H7 (cell line): ENCODE data around the gene RPS6KA5. TPM values are rescaled to one million over a fixed set of nuclear protein-coding genes. Genes with fewer than 3 reads are reported as not detected.
"Not testable (repeated sequence)": the region's sequence is repeated elsewhere in the genome, so short reads cannot be mapped to it uniquely, and the experiment has no call there.

Experiments used
- DNase-seq: peaks from one replicate; pipeline ENCODE4 v3.0.0; 2012
- H3K27me3 ChIP-seq: 2 replicates; pipeline ENCODE4 v1.6.0; 2011; ENCODE audit warnings: mild to moderate bottlenecking, low read length; ENCODE audit not compliant: control insufficient read depth, insufficient read depth
- H3K36me3 ChIP-seq: replicated peaks from 2 replicates; pipeline ENCODE4 v1.5.1; 2011; ENCODE audit warnings: low read length; ENCODE audit not compliant: control insufficient read depth, insufficient read depth
- H3K4me3 ChIP-seq: 2 replicates; pipeline ENCODE4 v1.5.1; 2011; ENCODE audit warnings: low read depth, mild to moderate bottlenecking, control low read depth, low read length, moderate library complexity; ENCODE audit not compliant: insufficient read depth
- total RNA-seq: library from RNA; depleted of rRNA; stranded (reverse); fragments of >200 nt; shearing (Covaris generic); gene quantifications from 2 replicates; pipeline ENCODE4 v1.2.3, GENCODE V29; 2014

Gene RPS6KA5
- total RNA-seq, 1 experiment from 2014 or later = 1.1 TPM

DNA sequence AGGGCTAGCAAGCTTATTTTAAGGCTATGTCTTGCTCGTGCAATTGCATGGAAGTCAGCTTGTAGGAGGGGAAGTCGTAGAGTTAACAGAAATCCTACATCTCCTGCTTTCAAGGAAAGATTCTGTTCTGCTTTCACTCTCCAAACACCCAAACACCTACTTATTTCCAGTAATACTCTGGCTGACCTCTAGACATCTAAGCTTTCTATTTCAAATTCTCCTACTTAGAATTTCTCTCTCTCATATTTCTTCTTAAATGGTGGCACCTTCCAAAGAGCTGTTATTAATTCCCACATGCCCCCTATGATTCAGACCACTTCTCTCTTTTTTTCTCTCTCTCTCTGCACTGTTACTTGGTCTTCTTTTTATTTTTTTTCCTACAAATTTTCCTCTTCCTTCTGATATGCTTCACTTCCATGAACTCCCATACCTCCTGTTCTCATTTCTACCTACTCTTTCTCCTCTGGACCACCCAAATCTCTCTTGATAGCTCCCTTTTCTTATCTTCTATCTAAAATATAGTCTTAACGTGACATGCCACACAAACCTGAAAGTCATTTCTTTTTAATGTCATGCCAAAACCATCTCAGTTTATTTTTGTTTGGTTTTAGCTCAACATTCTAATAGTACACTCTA is 90.8 kb downstream of the RPS6KA5 start:
- no peaks in the 10 kb centered on the region for H3K27me3 ChIP-seq
- no peak for DNase-seq
- no peak overlapping the region for H3K4me3 ChIP-seq
- H3K36me3 ChIP-seq = no peaks in the 10 kb centered on the region

DNA sequence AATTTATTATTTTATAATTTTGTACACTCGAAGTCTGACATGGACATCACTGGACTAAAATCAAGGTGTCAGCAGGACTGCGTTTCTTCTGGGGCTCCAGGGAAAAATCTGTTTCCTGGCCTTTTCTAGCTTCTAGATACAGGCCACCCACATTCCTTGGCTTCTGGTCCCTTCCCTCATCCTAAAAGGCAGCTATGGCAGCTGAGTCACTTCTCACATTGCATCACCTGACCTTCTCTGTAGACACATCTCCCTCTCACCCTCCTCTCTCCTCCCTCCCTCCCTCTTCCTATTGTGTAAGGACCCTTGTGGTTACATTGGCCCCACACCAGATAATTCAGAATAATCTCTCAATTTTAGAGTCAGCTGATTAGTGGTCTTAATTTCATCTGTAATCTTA is 92.4 kb downstream of the RPS6KA5 start:
- Histone ChIP-seq H3K36me3 (no peaks in the 10 kb centered on the region), H3K27me3 (no peaks in the 10 kb centered on the region), H3K4me3 (no peak overlapping the region)
- no peak for DNase-seq

GRCh38 chr14:90966493-90966892 is 93.9 kb downstream of the RPS6KA5 start:
- no peaks in the 10 kb centered on the region for H3K27me3 ChIP-seq
- no peak overlapping the region for H3K4me3 ChIP-seq
- no peak for DNase-seq
- H3K36me3 ChIP-seq = no peaks in the 10 kb centered on the region

- H3K27me3 ChIP-seq = no peaks in the 10 kb centered on the region
- no peak overlapping the region for H3K4me3 ChIP-seq
- no peaks in the 10 kb centered on the region for H3K36me3 ChIP-seq
- no peak for DNase-seq
Observed at GRCh38 chr14:90965765-90966164, 94.7 kb downstream of the RPS6KA5 start.

- H3K27me3 ChIP-seq = no peaks in the 10 kb centered on the region
- no peak overlapping the region for H3K4me3 ChIP-seq
- H3K36me3 ChIP-seq = no peaks in the 10 kb centered on the region
- DNase-seq = no peak
Observed at GRCh38 chr14:90963343-90963742, 97.1 kb downstream of the RPS6KA5 start.

DNA sequence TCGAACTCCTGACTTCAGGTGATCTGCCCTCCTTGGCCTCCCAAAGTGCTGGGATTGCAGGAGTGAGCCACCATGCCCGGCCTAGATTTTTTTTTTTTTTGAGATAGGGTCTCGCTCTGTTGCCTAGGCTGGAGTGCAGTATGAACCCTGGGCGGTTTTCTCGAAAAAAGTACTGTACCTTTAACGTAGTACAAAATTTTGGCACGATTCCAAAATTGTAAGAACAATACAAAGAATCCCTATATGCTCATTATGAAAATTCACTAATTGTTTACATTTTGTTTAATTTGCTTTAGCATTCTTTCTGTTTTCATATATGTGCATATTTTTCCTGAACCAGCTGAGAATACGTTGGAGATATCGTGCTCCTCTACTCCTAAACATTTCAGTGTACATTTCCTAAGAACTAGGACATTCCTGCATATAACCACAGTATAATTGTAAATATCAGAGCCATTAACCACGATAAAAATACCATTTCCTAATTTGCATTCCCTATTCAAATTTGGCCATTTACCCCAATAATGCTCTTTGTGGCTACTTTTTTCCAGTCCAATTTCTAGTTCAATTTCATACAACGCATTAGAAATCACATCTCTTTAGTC is 97.8 kb downstream of the RPS6KA5 start:
- H3K4me3 ChIP-seq = no peak overlapping the region
- no peaks in the 10 kb centered on the region for H3K36me3 ChIP-seq
- DNase-seq = no peak
- H3K27me3 ChIP-seq = no peaks in the 10 kb centered on the region

DNA sequence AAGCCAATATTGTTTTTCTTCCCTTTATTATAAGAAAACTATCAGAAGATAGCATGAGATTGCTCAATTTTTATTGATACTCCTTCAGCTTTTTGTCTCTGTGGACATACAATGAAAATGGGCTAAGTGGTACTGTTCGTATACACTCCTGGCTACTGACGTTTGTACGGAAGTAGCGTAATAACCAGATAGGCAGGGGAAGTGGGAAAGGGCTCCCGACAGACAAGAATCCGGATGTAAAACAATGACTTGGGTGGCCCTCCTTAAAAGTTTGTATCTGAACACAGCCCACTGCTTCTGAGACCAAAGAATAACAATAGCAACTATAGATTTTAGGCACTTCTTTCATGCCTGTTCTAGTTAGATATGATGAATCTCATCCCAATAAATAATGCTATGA is 99.6 kb downstream of the RPS6KA5 start:
- Histone ChIP-seq H3K4me3 (no peak overlapping the region), H3K36me3 (no peaks in the 10 kb centered on the region), H3K27me3 (no peaks in the 10 kb centered on the region)
- DNase-seq = no peak

GRCh38 chr14:90959344-90959743 is 101.1 kb downstream of the RPS6KA5 start:
- no peak overlapping the region for H3K4me3 ChIP-seq
- H3K36me3 ChIP-seq = no peaks in the 10 kb centered on the region
- no peak for DNase-seq
- H3K27me3 ChIP-seq = no peaks in the 10 kb centered on the region

GRCh38 chr14:90956273-90956672 is 104.2 kb downstream of the RPS6KA5 start:
- no peak for DNase-seq

GRCh38 chr14:90953643-90954042 is 106.8 kb downstream of the RPS6KA5 start:
- H3K27me3 ChIP-seq, H3K4me3 ChIP-seq, H3K36me3 ChIP-seq, DNase-seq: not testable (repeated sequence)

More at GRCh38 chr14:90956273-90956672, 104.2 kb downstream of the RPS6KA5 start:
- no peaks in the 10 kb centered on the region for H3K36me3 ChIP-seq
- H3K27me3 ChIP-seq = no peaks in the 10 kb centered on the region
- H3K4me3 ChIP-seq = no peak overlapping the region

DNA sequence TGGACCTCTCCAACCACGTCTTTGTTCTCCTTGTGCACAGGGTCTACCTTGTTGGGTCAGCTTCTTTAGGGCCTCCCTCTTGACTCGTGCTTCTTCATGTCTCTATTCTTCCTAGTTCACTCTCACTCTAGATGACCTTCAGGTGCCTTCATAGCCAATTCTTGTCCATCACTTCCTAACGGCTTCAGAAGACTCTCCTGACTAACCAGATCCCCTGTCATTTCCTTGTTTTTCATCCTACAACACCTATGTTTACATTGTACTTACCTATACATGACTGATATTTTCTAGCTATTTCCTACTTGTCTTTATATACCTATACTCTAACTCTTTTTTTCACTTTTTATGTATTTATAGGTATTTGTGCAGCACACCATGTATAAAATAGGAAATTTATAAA is 117.1 kb downstream of the RPS6KA5 start:
- no peak for DNase-seq
- Histone ChIP-seq H3K36me3 (no peaks in the 10 kb centered on the region), H3K4me3 (no peak overlapping the region), H3K27me3 (no peaks in the 10 kb centered on the region)

GRCh38 chr14:90942511-90942910 is 117.9 kb downstream of the RPS6KA5 start:
- Histone ChIP-seq H3K27me3 (no peaks in the 10 kb centered on the region), H3K4me3 (no peak overlapping the region), H3K36me3 (no peaks in the 10 kb centered on the region)
- no peak for DNase-seq

- H3K36me3 ChIP-seq = no peaks in the 10 kb centered on the region
- no peak for DNase-seq
- H3K27me3 ChIP-seq = no peaks in the 10 kb centered on the region
- no peak overlapping the region for H3K4me3 ChIP-seq
Observed at GRCh38 chr14:90941706-90942105, 118.7 kb downstream of the RPS6KA5 start.

GRCh38 chr14:90940318-90940962 is 120.0 kb downstream of the RPS6KA5 start:
- Histone ChIP-seq H3K4me3 (no peak overlapping the region), H3K36me3 (no peaks in the 10 kb centered on the region)
- DNase-seq = no peak

DNA sequence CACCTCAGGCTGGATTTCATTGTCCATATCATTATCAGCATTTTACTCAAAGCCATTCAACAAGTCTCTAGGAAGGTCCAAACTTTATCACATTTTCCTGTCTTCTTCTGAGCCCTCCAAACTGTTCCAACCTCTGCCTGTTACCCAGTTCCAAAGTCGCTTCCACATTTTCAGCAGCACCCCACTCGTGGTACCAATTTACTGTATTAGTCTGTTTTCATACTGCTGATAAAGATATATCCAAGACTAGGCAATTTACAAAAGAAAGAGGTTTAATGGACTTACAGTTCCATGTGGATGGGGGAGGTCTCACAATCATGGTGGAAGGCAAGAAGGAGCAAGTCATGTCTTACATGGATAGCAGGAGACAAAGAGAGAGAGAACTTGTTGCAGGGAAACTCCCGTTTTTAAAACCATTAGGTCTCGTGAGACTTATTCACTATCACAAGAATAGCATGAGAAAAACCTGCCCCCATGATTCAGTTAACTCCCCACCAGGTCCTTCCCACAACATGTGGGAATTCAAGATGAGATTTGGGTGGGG is 121.1 kb downstream of the RPS6KA5 start:
- DNase-seq, H3K4me3 ChIP-seq, H3K36me3 ChIP-seq, H3K27me3 ChIP-seq: not testable (repeated sequence)

More at GRCh38 chr14:90940318-90940962, 120.0 kb downstream of the RPS6KA5 start:
- H3K27me3 ChIP-seq = no peaks in the 10 kb centered on the region
